Gastroesophageal sphincter (tissue), 4 donors: ENCODE measurements around the gene ABTB2. TPM values are rescaled to one million over a fixed set of nuclear protein-coding genes. Genes with fewer than 3 reads are reported as not detected.

Experiments
- ATAC-seq: fragments of 150-250 bp; one replicate; pipeline ENCODE4 v1.9.1; 2016; ENCODE audit warnings: mild to moderate bottlenecking, moderate library complexity
- H3K27ac ChIP-seq, 4 donors: fragments of 200-600 bp; sonication (generic) in 3 of 4; 1 replicate in 3 of 4; 2 replicates in 1 of 4; pipeline ENCODE4 v1.5.1; 2016 to 2019
- H3K27me3 ChIP-seq: fragments of 200-600 bp; sonication (generic); one replicate; pipeline ENCODE4 v1.5.1; 2019
- H3K36me3 ChIP-seq, 2 donors: fragments of 200-600 bp; sonication (generic); one replicate each; pipeline ENCODE4 v1.5.1; 2019; ENCODE audit warnings: control low read depth in 1 of 2
- H3K4me1 ChIP-seq, 3 donors: fragments of 200-600 bp; sonication (generic); 1 replicate in 2 of 3; 2 replicates in 1 of 3; pipeline ENCODE4 v1.5.1; 2016 to 2019; ENCODE audit warnings: control low read depth in 2 of 3
- H3K4me3 ChIP-seq, 2 donors: fragments of 200-600 bp; sonication (generic); one replicate each; pipeline ENCODE4 v1.5.1; 2019; ENCODE audit warnings: mild to moderate bottlenecking in 1 of 2, moderate library complexity in 1 of 2
- H3K9me3 ChIP-seq, 3 donors: fragments of 200-600 bp; sonication (generic); one replicate each; pipeline ENCODE4 v1.5.1; 2017 to 2019; ENCODE audit warnings: control low read depth in 2 of 3
- CTCF ChIP-seq, 4 experiments: fragments of 200-600 bp in 2 of 4; fragments of 450-650 bp in 2 of 4; sonication (generic) in 1 of 4; IDR thresholded peaks; one replicate each; pipeline ENCODE4 v1.5.1; 2017 to 2019; ENCODE audit warnings: antibody characterized with exemption in 4 of 4, mild to moderate bottlenecking in 2 of 4, moderate library complexity in 2 of 4
- EP300 ChIP-seq: sonication (generic); formaldehyde crosslinking; IDR thresholded peaks from one replicate; pipeline ENCODE4 v1.6.1; 2017; ENCODE audit warnings: antibody characterized with exemption, mild to moderate bottlenecking
- POLR2A ChIP-seq, 2 donors: fragments of 450-650 bp; IDR thresholded peaks; one replicate each; pipeline ENCODE4 v1.6.1; 2017; ENCODE audit warnings: antibody characterized with exemption in 2 of 2, mild to moderate bottlenecking in 2 of 2, moderate library complexity in 1 of 2
- POLR2AphosphoS5 ChIP-seq: sonication (generic); formaldehyde crosslinking; IDR thresholded peaks from one replicate; pipeline ENCODE4 v1.6.1; 2017; ENCODE audit warnings: antibody characterized with exemption
- WGBS, 2 donors: methylation state at CpG; one replicate each; pipeline ENCODE4 v1.1.5; 2018; ENCODE audit warnings: low coverage in 1 of 2; 5-methylcytosine and 5-hydroxymethylcytosine counted together
- total RNA-seq, 4 donors: library from RNA; depleted of rRNA; stranded (reverse); fragments of >200 nt; gene quantifications; one replicate each; pipeline ENCODE4 v1.1.0, GENCODE V29; 2016

The ABTB2 gene
- total RNA-seq, 4 donors from 2014 or later: 4.1 to 11.0 (median 7.5) TPM

- ATAC-seq: no peak
- Histone ChIP-seq H3K27me3 (no peaks in the 10 kb centered on the region), H3K9me3 (no peaks in the 10 kb centered on the region), H3K36me3 (no peaks in the 10 kb centered on the region), H3K4me1 (peaks cover 0 to 12% (median 4%) of the 10 kb centered on the region in 3 donors), H3K27ac (no peak overlapping the region), H3K4me3 (no peak overlapping the region)
- 81 to 96% methylated on average over 5 to 8 of the region's 10 CpGs for WGBS, 2 donors
- TF ChIP-seq POLR2AphosphoS5 (no peak), CTCF (IDR thresholded peaks at IDR 0.05) (no peak), POLR2A (IDR thresholded peaks at IDR 0.05) (no peak), EP300 (no peak)
Measured at GRCh38 chr11:34178209-34178821, 179.5 kb downstream of the ABTB2 start.

- Histone ChIP-seq H3K4me3 (no peak overlapping the region), H3K9me3 (no peaks in the 10 kb centered on the region), H3K27ac (no peak overlapping the region), H3K4me1 (peaks cover 0 to 12% (median 4%) of the 10 kb centered on the region in 3 donors), H3K27me3 (no peaks in the 10 kb centered on the region), H3K36me3 (peaks cover 0 to under 1% of the 10 kb centered on the region in 2 donors)
- WGBS, 2 donors: 0 to 14% methylated on average over 2 of the region's 2 CpGs
- no peak for ATAC-seq
- TF ChIP-seq POLR2A (IDR thresholded peaks at IDR 0.05): no peak
- TF ChIP-seq POLR2AphosphoS5: no peak
- no peak for TF ChIP-seq CTCF (IDR thresholded peaks at IDR 0.05)
- no peak for TF ChIP-seq EP300
Measured at GRCh38 chr11:34176751-34177209, 181.0 kb downstream of the ABTB2 start.

GRCh38 chr11:34175284-34176019, 182.4 kb downstream of the ABTB2 start:
- peaks cover 0 to 12% (median 4%) of the 10 kb centered on the region in 3 donors for H3K4me1 ChIP-seq
- H3K9me3 ChIP-seq: no peaks in the 10 kb centered on the region
- no peak for ATAC-seq
- TF ChIP-seq POLR2AphosphoS5 (no peak), CTCF (IDR thresholded peaks at IDR 0.05) (no peak), EP300 (no peak), POLR2A (IDR thresholded peaks at IDR 0.05) (no peak)
- peaks cover 0 to 12% of the 10 kb centered on the region in 2 donors for H3K36me3 ChIP-seq
- no peaks in the 10 kb centered on the region for H3K27me3 ChIP-seq
- H3K27ac ChIP-seq: no peak overlapping the region
- WGBS, 2 donors: 86 to 92% methylated on average over 4 to 5 of the region's 7 CpGs
- no peak overlapping the region for H3K4me3 ChIP-seq

GRCh38 chr11:34174412-34175041, 183.3 kb downstream of the ABTB2 start:
- Histone ChIP-seq H3K36me3 (peaks cover 0 to 15% of the 10 kb centered on the region in 2 donors), H3K4me3 (peak overlapping the region in 1 of 2 donors; percentile 29), H3K9me3 (no peaks in the 10 kb centered on the region), H3K4me1 (peaks cover 0 to 12% (median 4%) of the 10 kb centered on the region in 3 donors), H3K27ac (peak overlapping the region in 1 of 4 donors; percentile 38), H3K27me3 (no peaks in the 10 kb centered on the region)
- ATAC-seq: peak; percentile 95
- 0% methylated on average over 5 to 6 of the region's 33 CpGs for WGBS, 2 donors
- TF ChIP-seq CTCF (IDR thresholded peaks at IDR 0.05) (peak in 3 of 4 experiments; percentile 97 to 99 (median 98)), POLR2AphosphoS5 (peak; percentile 26), EP300 (no peak)
